ENCODE measurements around the gene CGNL1.

Gene CGNL1, protein sequence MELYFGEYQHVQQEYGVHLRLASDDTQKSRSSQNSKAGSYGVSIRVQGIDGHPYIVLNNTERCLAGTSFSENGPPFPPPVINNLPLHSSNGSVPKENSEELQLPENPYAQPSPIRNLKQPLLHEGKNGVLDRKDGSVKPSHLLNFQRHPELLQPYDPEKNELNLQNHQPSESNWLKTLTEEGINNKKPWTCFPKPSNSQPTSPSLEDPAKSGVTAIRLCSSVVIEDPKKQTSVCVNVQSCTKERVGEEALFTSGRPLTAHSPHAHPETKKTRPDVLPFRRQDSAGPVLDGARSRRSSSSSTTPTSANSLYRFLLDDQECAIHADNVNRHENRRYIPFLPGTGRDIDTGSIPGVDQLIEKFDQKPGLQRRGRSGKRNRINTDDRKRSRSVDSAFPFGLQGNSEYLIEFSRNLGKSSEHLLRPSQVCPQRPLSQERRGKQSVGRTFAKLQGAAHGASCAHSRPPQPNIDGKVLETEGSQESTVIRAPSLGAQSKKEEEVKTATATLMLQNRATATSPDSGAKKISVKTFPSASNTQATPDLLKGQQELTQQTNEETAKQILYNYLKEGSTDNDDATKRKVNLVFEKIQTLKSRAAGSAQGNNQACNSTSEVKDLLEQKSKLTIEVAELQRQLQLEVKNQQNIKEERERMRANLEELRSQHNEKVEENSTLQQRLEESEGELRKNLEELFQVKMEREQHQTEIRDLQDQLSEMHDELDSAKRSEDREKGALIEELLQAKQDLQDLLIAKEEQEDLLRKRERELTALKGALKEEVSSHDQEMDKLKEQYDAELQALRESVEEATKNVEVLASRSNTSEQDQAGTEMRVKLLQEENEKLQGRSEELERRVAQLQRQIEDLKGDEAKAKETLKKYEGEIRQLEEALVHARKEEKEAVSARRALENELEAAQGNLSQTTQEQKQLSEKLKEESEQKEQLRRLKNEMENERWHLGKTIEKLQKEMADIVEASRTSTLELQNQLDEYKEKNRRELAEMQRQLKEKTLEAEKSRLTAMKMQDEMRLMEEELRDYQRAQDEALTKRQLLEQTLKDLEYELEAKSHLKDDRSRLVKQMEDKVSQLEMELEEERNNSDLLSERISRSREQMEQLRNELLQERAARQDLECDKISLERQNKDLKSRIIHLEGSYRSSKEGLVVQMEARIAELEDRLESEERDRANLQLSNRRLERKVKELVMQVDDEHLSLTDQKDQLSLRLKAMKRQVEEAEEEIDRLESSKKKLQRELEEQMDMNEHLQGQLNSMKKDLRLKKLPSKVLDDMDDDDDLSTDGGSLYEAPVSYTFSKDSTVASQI

DNA sequence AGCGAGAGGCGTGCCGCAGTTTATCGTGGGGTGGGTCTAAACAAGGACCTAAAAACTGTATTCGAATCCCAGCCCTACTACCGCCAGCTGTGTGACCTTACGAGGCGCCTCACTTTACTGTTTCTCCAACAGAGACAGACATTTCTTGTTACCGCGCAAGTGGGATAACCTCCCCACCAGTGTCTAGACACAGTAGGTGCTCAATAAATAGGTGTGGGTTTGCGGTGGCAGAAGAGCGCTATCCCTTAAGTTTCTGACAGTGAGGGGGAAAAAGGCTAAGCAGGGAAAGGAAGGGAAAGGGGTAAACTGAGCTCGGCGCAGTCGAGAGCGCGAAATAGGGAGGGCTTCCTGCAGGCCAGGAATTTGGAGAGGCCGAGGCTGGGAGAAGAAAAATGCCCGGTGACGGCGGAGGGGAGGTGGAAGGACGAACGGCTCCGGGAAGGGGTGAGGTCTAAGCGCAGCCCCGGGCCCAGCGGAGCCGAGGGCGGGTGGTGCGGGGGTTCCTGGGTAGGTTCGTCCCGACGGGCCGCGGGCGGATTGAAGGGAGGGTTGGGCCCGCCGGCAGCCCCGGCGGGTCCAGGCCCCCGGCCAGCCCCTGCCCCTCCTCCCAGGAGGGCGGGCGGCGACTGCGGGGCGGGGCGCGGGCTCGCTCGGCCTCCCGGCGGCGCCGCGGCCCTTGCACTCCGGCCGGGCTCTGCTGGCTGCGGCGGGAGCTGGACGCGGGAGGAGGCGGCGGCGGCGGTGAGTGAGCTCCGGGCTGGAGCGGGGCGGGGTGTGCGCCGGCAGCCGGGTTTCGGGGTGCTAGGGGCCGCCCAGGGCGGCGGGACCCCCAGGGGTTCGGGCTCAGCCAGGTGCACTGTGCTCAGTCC is at the start of gene CGNL1:
CGNL1 (plus strand) TSS at position 679 of the 869 bp plus-strand sequence. CDS start 61,495 bp downstream, outside the sequence.
- DNase-seq = no peak

DNA sequence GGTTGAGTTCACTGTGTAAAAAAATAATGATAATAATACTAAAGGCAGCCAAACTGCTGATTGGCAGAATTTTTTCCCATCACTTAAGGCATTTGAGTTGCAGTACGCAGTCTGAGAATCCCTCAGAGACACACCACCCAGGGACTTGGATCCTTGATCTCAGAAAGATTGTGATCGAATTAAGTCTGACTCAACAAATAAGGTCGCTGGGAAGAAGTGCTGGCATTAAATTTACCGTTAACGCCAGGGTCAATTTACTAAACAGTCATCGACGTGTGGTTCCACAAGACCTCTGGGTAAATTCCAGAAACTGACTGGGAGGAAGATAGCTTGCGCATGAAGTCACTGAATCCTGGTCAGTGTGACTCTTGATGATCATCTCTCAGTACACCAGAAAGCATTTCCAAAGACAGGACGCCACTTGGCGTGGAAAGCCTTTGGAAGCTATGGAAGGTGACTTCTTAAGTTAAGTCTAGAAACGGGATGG is 48.3 kb upstream of the CGNL1 start:
- DNase-seq = no peak

DNA sequence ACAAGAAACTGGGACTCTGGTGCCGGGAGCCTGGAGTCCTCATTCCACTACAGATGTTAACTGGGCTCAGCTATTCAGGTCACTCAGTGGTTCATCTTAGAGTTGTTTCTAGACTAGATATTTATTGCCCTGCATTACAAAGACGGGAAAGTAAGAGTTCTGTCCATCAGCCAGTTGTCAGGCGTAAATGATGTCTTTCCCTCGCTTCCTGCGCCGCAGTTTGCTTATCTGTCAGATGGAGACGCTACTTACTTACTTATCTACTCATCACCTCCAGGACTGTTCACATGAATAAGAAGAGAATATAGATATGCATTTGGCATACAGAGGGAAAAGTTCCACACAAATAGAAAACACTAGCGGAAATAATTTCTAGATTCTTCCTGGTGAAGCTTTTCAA is 47.8 kb upstream of the CGNL1 start:
- no peak for DNase-seq

DNA sequence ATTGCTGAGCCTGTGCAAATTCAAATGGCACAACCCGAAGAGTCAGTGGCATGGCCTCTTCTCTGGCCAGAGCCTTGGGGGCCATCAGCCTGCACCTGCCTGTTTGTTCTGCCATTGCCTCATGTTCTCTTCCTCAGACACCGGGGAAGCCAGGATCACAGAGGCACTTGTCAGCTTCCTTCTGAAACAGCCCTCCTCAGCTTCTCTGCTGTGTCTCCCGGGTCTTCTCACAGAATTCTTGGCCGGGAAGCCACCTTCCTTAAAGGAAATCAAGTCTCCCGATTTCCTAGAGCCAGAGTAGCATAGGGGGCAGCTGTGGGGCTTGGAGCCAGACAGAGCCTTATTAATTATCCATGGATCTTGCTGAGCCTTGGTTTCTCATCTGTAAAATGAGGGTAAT is 47.4 kb upstream of the CGNL1 start:
- no peak for DNase-seq

DNA sequence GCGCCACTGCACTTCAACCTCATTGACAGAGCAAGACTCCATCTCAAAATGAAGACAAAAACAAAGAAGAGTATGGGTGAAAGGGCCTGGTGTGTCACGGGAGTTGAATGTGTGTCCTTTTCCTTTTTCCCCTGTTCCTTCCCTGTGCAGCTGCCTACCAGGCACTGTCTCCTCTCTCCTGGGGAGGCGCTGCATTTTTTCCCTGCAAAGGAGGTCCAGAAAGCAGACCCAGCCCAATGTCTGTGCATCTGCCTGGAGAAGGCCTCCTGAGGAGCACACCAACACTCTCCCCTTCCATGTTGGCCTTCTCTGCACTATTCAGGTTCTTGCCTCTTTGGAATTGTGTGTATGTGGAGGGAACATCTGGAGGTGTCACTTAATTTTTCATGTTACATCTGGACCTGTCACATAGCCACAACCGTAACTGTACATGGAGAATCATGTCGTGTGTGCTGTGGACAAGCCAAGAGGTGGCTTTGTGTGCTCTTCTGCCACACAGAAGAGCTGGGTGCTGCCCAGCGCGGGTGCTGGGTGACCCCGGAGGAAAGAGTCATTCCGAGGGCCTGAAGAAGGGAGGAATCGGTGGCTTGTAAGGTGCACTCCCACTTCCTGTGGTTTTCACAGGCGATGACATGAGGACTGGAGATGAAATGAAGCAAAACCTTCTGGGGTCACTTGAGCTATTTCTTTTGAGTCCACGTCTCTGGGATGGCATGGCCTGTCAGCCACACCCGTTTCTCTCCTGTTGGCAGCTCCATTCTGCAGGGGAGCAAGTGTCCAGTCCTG is 46.5 kb upstream of the CGNL1 start:
- no peak for DNase-seq

DNA sequence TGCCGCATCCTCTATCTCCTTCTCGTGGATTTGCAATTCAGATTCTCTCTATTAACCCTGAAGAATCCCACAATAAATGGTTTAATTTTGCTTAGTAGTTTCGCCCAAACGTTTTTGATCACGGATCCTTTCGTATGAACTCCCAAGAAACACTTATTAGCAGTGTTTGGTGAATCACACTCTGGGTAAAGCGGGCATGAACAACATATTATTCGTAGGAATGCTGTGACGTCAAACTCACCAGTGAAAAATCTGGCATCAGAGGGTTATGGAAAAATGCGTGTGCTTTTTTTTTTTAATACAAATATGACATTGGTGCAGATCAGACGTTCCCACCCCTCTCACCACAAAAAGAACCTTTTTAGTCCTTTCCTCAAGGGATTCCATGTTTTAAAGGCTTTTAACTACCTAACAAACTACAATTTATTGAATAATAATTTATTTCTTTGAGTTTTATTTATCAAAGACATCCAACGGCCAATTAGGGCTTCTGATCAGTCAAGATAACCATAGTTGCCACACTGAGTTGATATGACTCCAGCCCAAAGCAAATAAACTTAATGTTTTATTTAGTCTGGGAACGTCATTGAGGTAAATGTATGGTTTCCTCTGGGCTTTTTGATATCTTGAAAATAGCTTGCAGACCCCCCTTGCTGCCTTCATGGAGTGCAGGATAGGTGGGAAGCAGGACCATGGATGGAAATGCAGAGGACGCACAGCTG is 45.5 kb upstream of the CGNL1 start:
- no peak for DNase-seq

DNA sequence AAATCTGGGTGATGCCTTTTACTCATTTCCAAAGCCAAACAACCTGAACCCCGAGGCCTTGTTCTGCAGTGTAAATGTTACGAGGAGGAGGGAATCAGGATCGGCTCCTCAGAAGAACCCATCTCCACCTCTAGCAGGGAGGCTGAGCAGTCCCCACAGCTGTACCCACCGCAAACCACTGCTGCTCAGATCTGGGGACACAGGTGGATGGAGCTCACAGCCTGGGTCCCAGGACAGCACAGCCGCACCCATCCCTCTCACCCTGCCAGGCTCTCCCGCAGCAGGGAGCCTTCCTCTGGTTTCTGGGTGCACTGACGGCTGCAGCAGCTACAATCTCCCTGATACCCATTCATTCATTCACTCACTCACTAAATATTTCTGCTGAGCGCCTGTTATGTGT is 44.0 kb upstream of the CGNL1 start:
- no peak for DNase-seq

DNA sequence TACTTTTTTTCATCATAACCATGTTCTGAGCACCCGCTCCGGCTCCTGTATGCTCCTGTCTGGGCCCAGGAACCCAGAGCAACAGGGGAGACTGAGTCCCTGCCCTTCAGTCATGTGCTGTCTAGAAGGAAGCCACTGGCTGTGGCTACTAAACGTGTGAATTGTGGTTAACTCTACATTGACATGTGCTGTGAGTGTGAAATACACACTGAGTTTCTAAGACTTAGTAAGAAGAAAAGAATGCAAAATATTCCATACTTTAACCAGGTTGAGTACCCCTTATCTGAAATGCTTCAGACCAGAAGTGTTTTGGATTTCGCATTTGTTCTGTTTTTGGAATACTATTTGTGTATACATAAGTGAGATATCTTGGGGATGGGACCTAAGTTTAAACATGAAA is 42.8 kb upstream of the CGNL1 start:
- DNase-seq = no peak

DNA sequence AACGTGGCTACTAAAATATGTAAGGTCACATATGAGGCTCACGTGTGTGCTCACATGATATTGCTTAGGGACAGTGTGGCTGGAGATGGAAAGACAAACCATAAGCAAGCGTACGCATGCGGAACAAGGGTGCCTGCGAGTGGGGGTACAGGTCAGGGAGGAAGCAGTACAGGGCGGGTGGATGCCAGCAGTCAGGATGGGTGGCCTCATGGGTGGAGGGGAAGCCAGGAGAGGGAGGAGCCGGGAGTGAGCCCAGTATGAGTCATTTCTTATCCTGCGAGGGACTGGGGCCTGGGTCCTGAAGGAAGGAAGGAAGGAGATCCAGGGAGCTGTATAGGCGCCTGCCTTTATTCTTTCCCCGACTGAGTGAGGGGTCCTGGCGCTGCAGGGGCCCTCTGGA is 42.0 kb upstream of the CGNL1 start:
- DNase-seq = no peak

DNA sequence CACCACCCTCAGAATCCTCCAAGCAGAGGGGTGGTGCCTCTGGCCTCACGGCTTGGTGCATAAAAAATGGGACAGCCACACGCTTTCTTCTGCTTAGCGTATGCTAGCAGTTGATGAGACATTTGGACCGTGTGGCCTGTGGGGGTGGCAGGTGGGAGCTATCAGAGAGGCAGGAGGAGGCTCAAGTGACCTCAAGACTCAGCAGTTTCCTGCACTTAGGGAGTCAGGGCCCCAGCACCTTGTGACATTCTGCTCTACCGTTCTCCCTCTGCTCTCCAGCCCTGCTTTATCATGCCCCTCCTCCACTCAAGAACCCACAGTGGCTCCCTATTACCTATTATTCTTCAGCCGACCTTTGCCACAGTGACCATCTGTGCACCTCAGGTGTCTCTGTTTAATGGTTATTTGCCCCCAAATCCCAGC is 41.0 kb upstream of the CGNL1 start:
- DNase-seq = no peak

DNA sequence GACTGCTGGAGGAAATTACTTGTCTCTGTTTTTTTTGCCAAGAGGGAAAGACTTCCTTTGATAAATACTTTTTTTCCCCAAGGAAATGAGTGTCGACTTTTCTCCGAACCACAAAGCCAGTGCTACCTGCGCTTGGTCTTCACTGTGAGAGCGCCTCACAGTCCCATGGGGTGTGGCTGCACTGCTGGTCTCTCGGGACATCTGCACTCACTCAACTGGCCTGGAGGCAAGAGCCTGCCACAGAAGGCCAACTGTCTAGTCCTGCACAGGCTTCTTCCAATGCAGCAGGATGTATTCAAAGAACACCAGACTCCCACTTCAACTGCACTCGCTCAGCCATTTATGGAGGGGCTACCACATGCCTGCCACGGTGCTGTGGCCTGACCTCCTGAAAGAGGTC is 40.6 kb upstream of the CGNL1 start:
- DNase-seq = no peak

DNA sequence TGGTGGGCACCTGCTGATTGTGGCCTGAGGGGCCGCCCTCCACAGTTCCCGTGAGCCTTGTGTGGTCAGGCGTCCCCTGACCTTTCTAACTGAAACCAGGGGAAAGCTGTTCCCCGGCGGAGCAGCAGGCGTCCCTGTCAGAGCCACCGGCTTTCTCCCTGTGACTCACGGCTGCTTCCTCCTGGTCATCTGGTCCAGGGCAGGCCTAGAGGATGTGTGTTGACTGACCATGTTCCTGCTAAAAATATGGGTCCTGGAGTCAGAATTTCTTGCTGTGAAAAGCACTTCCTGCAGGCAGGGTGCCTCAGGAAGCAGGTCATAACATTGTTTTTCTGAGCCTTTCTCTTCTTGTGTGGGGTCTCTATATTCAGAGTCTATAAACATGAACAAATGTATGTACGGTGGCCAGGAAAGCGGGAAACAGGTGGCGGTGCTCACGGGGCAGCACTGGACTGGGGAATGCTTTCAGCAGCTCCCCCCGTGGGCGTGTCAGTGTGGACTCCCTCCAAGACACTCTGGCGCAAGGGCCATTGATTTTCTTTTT is 38.4 kb upstream of the CGNL1 start:
- no peak for DNase-seq

DNA sequence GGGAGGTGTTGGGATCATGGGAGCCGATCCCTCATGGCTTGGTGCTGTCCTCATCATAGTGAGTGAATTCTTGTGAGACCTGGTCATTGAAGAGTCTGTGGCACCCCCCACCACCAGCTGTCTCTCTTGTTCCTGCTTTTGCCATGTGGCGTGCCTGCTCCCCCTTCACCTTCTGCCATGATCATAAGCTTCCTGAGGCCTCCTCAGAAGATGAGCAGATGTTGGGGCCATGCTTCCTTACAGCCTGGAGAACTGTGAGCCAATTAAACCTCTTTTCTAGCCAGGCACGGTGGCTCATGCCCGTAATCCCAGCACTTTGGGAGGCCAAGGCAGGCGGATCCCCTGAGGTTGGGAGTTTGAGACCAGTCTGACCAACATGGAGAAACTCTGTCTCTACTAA is 37.0 kb upstream of the CGNL1 start:
- no peak for DNase-seq

DNA sequence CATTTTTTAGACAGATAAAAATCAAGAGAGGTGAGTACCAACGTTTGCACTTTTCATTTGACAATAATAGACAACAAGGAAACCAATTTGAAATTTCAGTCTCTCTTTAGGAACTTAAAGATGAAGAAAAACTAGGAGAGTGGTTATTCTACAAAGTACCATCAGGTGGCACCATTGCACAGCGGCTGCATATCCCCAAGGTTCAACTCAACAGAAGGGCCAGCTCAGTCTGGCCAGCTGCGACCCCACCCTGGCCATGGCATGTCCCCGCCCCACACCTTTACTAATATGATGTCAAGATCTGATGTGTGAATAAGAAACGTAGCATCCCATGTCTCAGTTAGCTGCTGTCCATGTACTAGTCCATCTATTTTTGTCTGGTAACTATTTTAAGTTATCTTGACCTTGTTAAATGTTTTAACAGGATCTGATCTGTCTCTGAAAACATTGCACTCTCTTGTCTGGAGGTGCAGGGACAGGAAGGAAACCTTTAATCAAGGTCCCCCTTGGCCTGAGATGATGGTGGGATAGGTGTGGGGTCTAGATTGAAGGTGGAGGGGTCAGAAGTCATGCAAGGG is 35.5 kb upstream of the CGNL1 start:
- no peak for DNase-seq

DNA sequence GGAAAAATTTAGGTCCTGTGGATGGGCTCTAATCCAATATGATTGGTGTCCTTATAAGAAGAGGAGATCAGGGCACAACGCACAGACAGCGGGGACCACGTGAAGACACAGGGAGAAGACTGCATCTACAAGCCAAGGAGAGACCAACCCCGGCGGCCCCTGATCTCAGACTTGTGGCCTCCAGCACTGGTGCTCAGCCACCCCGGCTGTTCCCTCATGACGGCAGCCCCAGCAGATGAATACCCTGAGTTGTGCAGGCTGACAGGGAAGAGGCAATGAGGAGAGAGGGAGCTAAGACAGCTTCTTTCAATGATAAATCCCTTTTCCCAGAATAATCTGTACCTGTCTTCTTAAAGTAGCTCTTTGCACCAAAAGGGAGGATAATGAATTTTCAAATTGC is 33.3 kb upstream of the CGNL1 start:
- DNase-seq = no peak

DNA sequence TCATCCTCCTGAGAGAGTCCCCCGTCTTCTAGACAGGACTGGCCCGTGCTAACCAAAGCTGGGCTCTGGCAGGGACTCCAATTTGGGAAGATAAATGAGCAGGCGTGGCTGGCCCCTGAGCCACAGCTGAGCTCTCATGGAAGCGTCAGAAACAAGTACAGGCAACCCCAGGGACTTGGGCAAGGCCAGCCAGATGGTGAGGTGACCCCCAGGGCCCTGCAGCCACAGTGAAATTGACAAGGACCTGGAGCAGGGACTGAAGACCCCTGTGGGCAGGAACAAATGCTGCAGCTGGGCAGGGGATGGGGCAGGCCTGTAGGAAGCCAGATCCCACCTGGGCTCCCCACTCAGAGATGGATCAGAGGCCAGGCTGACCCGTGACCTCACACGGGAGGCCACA is 32.8 kb upstream of the CGNL1 start:
- no peak for DNase-seq

DNA sequence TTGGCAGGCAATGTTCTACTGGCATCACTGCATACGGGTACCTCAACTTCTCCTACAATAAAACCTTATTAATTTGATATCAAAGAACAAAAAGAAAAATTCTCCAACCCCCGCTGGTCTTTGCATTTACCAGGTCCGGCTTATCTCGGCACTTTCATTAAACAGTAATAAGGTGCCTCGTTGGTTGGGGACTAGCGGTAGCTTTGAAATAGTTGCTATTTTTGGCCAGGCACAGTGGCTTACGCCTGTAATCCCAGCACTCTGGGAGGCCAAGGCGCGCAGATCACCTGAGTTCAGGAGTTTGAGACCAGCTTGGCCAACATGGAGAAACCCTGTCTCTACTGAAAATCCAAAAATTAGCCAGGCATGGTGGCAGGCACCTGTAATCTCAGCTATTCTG is 32.0 kb upstream of the CGNL1 start:
- no peak for DNase-seq

DNA sequence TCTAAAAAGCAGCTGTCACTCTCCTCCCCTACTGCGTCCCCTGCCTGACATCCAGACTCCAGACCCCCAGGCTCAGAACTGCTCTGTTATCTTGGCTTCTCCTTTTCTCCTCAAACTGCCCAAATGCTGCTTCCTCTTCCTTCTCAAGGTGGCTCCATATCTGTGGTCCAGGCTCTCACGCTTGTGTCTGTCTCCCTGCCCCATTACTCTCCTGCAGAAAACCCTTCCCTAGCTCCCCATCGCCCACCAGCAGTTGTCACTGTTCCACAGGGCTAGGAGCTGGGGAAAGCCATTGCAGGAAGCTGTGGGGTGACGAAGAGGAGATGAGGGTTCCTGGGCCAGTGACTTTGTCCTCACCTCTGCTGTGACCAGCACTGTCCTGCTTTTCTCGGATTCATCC is 30.7 kb upstream of the CGNL1 start:
- DNase-seq = no peak

DNA sequence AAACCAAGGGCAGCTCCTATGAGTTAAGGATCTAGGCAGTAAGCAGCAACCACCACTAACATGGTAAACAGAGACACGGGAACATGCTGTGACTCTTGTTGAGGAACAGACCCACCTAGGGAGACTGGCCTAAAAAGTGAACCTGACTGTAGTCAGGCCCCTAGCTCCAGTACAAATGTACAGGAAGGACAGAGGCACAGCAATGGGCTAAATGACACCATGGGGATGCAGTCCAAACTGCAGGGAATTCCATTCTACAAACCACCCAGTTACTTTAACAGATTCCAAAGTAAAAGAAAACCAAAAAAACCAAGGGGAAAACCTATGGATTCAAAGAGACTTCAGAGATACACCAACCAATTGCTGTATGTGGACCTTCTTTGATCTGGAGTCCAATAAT is 28.2 kb upstream of the CGNL1 start:
- DNase-seq = no peak

All from activated naive CD4-positive, alpha-beta T cell treated with anti-CD3 and anti-CD28 coated beads, Interleukin-2, amount 50 U/mL, for 16 hours (primary cell).